ENCODE measurements around the gene RPUSD4.

RPUSD4 gene

GRCh38 chr11:126176853-126177470 is 34.5 kb downstream of the RPUSD4 start:
- DNase-seq = no peak

GRCh38 chr11:126175393-126175792 is 36.1 kb downstream of the RPUSD4 start:
- DNase-seq = no peak

GRCh38 chr11:126174816-126175215 is 36.6 kb downstream of the RPUSD4 start:
- DNase-seq = no peak

GRCh38 chr11:126173257-126173656 is 38.2 kb downstream of the RPUSD4 start:
- DNase-seq = no peak

GRCh38 chr11:126172596-126173038 is 38.8 kb downstream of the RPUSD4 start:
- DNase-seq = no peak

- DNase-seq = no peak
Measured at GRCh38 chr11:126169291-126169690, 42.2 kb downstream of the RPUSD4 start.

GRCh38 chr11:126167488-126167887 is 44.0 kb downstream of the RPUSD4 start:
- DNase-seq = no peak

- no peak for DNase-seq
Measured at GRCh38 chr11:126166413-126166812, 45.0 kb downstream of the RPUSD4 start.

- no peak for DNase-seq
Measured at GRCh38 chr11:126165757-126166156, 45.7 kb downstream of the RPUSD4 start.

GRCh38 chr11:126165311-126165720 is 46.1 kb downstream of the RPUSD4 start:
- no peak for DNase-seq

GRCh38 chr11:126164781-126165180 is 46.7 kb downstream of the RPUSD4 start:
- no peak for DNase-seq

- DNase-seq = no peak
Measured at GRCh38 chr11:126163779-126164178, 47.7 kb downstream of the RPUSD4 start.

GRCh38 chr11:126163074-126163700 is 48.3 kb downstream of the RPUSD4 start:
- DNase-seq = no peak

- no peak for DNase-seq
Measured at GRCh38 chr11:126162306-126163030, 49.0 kb downstream of the RPUSD4 start.

GRCh38 chr11:126161023-126161391 is 50.4 kb downstream of the RPUSD4 start:
- DNase-seq = no peak

GRCh38 chr11:126160345-126161022 is 51.0 kb downstream of the RPUSD4 start:
- no peak for DNase-seq

GRCh38 chr11:126159719-126160344 is 51.6 kb downstream of the RPUSD4 start:
- DNase-seq = no peak

GRCh38 chr11:126158054-126158791 is 53.2 kb downstream of the RPUSD4 start:
- no peak for DNase-seq

- DNase-seq = no peak
Measured at GRCh38 chr11:126157326-126158030, 54.0 kb downstream of the RPUSD4 start.

- DNase-seq = no peak
Measured at GRCh38 chr11:126156814-126157213, 54.6 kb downstream of the RPUSD4 start.

- no peak for DNase-seq
Measured at GRCh38 chr11:126155402-126156187, 55.9 kb downstream of the RPUSD4 start.

Measured in stimulated activated CD4-positive, alpha-beta T cell treated with anti-CD3 and anti-CD28 coated beads, Interleukin-2, amount 100 ng/mL, for 48 hours (primary cell).